ENCODE results near the gene TTC9.

DNA sequence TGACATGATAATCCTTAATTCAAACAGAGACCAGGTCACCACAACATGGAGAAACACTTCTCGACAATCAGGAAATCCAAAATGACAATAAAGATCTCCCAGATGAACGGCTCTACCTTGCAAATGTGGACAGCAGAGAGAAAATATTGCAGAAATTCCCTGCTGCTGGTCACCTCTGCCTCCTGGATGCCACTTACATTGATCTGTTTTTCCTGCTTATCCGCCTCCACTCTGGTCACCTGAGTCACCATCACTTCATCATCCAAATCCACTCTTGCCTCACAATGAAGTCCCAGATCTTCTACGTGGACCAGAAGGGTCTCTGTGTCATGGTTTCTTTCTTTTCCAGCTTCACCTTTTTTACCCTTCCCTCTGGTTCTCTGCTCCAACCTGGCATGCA, 21.1 kb downstream of the TTC9 start:
- TF ChIP-seq POLR2A (IDR thresholded peaks at IDR 0.05) (no peak), CTCF (IDR thresholded peaks at IDR 0.05) (no peak), POLR2AphosphoS5 (IDR thresholded peaks at IDR 0.05) (no peak)

Data from prostate gland (tissue), 2 donors.